Activated CD8-positive, alpha-beta T cell treated with anti-CD3 and anti-CD28 coated beads, Interleukin-2, amount 10 ng/mL, durations not matched to agents 7 days and 5 days (primary cell): Measurements from ENCODE around the gene SNRPE. TPM values are rescaled to one million over a fixed set of nuclear protein-coding genes. Genes with fewer than 3 reads are reported as not detected.
"Not testable (repeated sequence)": the region's sequence is repeated elsewhere in the genome, so short reads cannot be mapped to it uniquely, and the experiment has no call there.

Source experiments
- ATAC-seq: fragments of 150-1000 bp; cut with Tn5 transposase; one replicate; pipeline ENCODE4 v1.10.0; 2021; ENCODE audit warnings: moderate library complexity
- CTCF ChIA-PET: fragments of 350-600 bp; sonication (Branson Sonifier 250); formaldehyde crosslinking; loops from one replicate; lab custom pipeline; 2021; ENCODE audit warnings: antibody characterized with exemption; lab: Charles Lee
- POLR2A ChIA-PET: fragments of 350-600 bp; sonication (Branson Sonifier 250); formaldehyde crosslinking; loops from one replicate; lab custom pipeline; 2021; ENCODE audit warnings: antibody characterized with exemption; lab: Charles Lee
- DNase-seq: peaks from one replicate; pipeline ENCODE4 v3.0.0-alpha.2; 2020
- H3K27ac Mint-ChIP-seq: one replicate; pipeline ENCODE4 v1.8.0; 2021; ENCODE audit warnings: mild to moderate bottlenecking, mixed read lengths
- H3K27me3 Mint-ChIP-seq: one replicate; pipeline ENCODE4 v1.8.0; 2021; ENCODE audit warnings: low read depth, mixed read lengths
- H3K36me3 Mint-ChIP-seq: one replicate; pipeline ENCODE4 v1.8.0; 2021; ENCODE audit warnings: low read depth, mixed read lengths
- H3K4me1 Mint-ChIP-seq: one replicate; pipeline ENCODE4 v1.8.0; 2021; ENCODE audit warnings: low read depth, mixed read lengths
- H3K4me3 Mint-ChIP-seq: one replicate; pipeline ENCODE4 v1.8.0; 2021; ENCODE audit warnings: mild to moderate bottlenecking, mixed read lengths
- H3K9me3 Mint-ChIP-seq: one replicate; pipeline ENCODE4 v1.8.0; 2022; ENCODE audit warnings: mixed read lengths; ENCODE audit not compliant: insufficient read depth
- total RNA-seq, 2 experiments: library from RNA; stranded (reverse); gene quantifications; one replicate each; pipeline ENCODE4 v1.2.3, GENCODE V29; 2021

SNRPE gene
- total RNA-seq, 2 experiments from 2014 or later: 187 to 201 TPM

- no peak for ATAC-seq
- no peaks in the 10 kb centered on the region for H3K27me3 Mint-ChIP-seq
- H3K36me3 Mint-ChIP-seq: peaks cover 60% of the 10 kb centered on the region
- no peak overlapping the region for H3K4me3 Mint-ChIP-seq
- ChIA-PET POLR2A (no interaction called here), CTCF (no interaction called here)
- no peak overlapping the region for H3K27ac Mint-ChIP-seq
- no peak for DNase-seq
- H3K4me1 Mint-ChIP-seq: no peaks in the 10 kb centered on the region
- H3K9me3 Mint-ChIP-seq: no peaks in the 10 kb centered on the region
Observed at GRCh38 chr1:203843435-203843834, 18.0 kb upstream of the SNRPE start.

- POLR2A ChIA-PET, H3K27ac Mint-ChIP-seq, H3K27me3 Mint-ChIP-seq, DNase-seq, H3K4me1 Mint-ChIP-seq, ATAC-seq, H3K9me3 Mint-ChIP-seq, H3K4me3 Mint-ChIP-seq: not testable (repeated sequence)
- CTCF ChIA-PET: interaction anchor here (2.2 kb wide), 1 partner anchor 276 kb away, joined by 6 read pairs; no protein-coding TSS in a partner anchor
- peaks cover 38% of the 10 kb centered on the region for H3K36me3 Mint-ChIP-seq
Observed at GRCh38 chr1:203853112-203853511, 8.3 kb upstream of the SNRPE start.

GRCh38 chr1:203858055-203858454 lies 3.3 kb upstream of the SNRPE start:
- no peaks in the 10 kb centered on the region for H3K9me3 Mint-ChIP-seq
- H3K4me3 Mint-ChIP-seq: no peak overlapping the region
- peaks cover 25% of the 10 kb centered on the region for H3K36me3 Mint-ChIP-seq
- no peak for DNase-seq
- peaks cover 13% of the 10 kb centered on the region for H3K4me1 Mint-ChIP-seq
- CTCF ChIA-PET: interaction anchor here (0.8 to 7.7 kb wide), 7 partner anchors 8 to 305 kb away, joined by 3 to 71 read pairs (median 3); no protein-coding TSS in a partner anchor
- no peak overlapping the region for H3K27ac Mint-ChIP-seq
- POLR2A ChIA-PET: no interaction called here
- ATAC-seq: no peak
- H3K27me3 Mint-ChIP-seq: no peaks in the 10 kb centered on the region

- H3K9me3 Mint-ChIP-seq: no peaks in the 10 kb centered on the region
- CTCF ChIA-PET: interaction anchor here (1.3 to 7.7 kb wide), 4 partner anchors 12 to 270 kb away, joined by 3 to 71 read pairs (median 14); no protein-coding TSS in a partner anchor
- POLR2A ChIA-PET: interaction anchor here (0.6 kb wide), 1 partner anchor 582 kb away, joined by 3 read pairs; no protein-coding TSS in a partner anchor
- no peak for ATAC-seq
- H3K27me3 Mint-ChIP-seq: no peaks in the 10 kb centered on the region
- H3K27ac Mint-ChIP-seq: no peak overlapping the region
- H3K36me3 Mint-ChIP-seq: peaks cover 28% of the 10 kb centered on the region
- peaks cover 18% of the 10 kb centered on the region for H3K4me1 Mint-ChIP-seq
- DNase-seq: no peak
- no peak overlapping the region for H3K4me3 Mint-ChIP-seq
Observed at GRCh38 chr1:203858975-203859374, 2.4 kb upstream of the SNRPE start.

- peaks cover 18% of the 10 kb centered on the region for H3K4me1 Mint-ChIP-seq
- peaks cover 32% of the 10 kb centered on the region for H3K36me3 Mint-ChIP-seq
- peak overlapping the region; percentile 94 for H3K27ac Mint-ChIP-seq
- POLR2A ChIA-PET: no interaction called here
- CTCF ChIA-PET: interaction anchor here (1.0 to 7.7 kb wide), 7 partner anchors 9 to 946 kb away, joined by 3 to 71 read pairs (median 5); partner anchors contain the start of gene ATP2B4
- ATAC-seq (no peak), DNase-seq (no peak)
- no peaks in the 10 kb centered on the region for H3K27me3 Mint-ChIP-seq
- H3K9me3 Mint-ChIP-seq: no peaks in the 10 kb centered on the region
- H3K4me3 Mint-ChIP-seq: peak overlapping the region; percentile 96
Observed at GRCh38 chr1:203860396-203861025, 888 bp upstream of the SNRPE start.

GRCh38 chr1:203867802-203868201 lies 6.4 kb downstream of the SNRPE start:
- Mint-ChIP-seq H3K36me3 (peaks cover 47% of the 10 kb centered on the region), H3K27ac (no peak overlapping the region), H3K9me3 (no peaks in the 10 kb centered on the region), H3K4me1 (peaks cover 5% of the 10 kb centered on the region), H3K27me3 (no peaks in the 10 kb centered on the region), H3K4me3 (no peak overlapping the region)
- POLR2A ChIA-PET: no interaction called here
- no peak for ATAC-seq
- CTCF ChIA-PET: interaction anchor here (8.0 kb wide), 1 partner anchor 261 kb away, joined by 103 read pairs; no protein-coding TSS in a partner anchor
- DNase-seq: no peak

GRCh38 chr1:203870245-203870644 lies 8.8 kb downstream of the SNRPE start:
- Mint-ChIP-seq H3K9me3 (no peaks in the 10 kb centered on the region), H3K27ac (no peak overlapping the region), H3K4me1 (no peaks in the 10 kb centered on the region), H3K27me3 (no peaks in the 10 kb centered on the region), H3K36me3 (peaks cover 44% of the 10 kb centered on the region), H3K4me3 (no peak overlapping the region)
- DNase-seq: no peak
- POLR2A ChIA-PET: interaction anchor here (1.5 kb wide), 1 partner anchor 259 kb away, joined by 3 read pairs; no protein-coding TSS in a partner anchor
- no peak for ATAC-seq
- CTCF ChIA-PET: interaction anchor here (0.9 to 8.0 kb wide), 6 partner anchors 8 to 493 kb away, joined by 3 to 103 read pairs (median 11); partner anchors contain the start of gene SNRPE

- no peaks in the 10 kb centered on the region for H3K4me1 Mint-ChIP-seq
- H3K27ac Mint-ChIP-seq: no peak overlapping the region
- ATAC-seq: peak; percentile 78
- peaks cover 36% of the 10 kb centered on the region for H3K36me3 Mint-ChIP-seq
- no peak overlapping the region for H3K4me3 Mint-ChIP-seq
- peak; percentile 50 for DNase-seq
- no peaks in the 10 kb centered on the region for H3K9me3 Mint-ChIP-seq
- ChIA-PET POLR2A (no interaction called here), CTCF (interaction anchor here (0.7 to 8.0 kb wide), 15 partner anchors 9 to 492 kb away, joined by 3 to 103 read pairs (median 4); partner anchors contain the start of gene SNRPE)
- H3K27me3 Mint-ChIP-seq: no peaks in the 10 kb centered on the region
Observed at GRCh38 chr1:203871114-203871880, 9.9 kb downstream of the SNRPE start.

- H3K9me3 Mint-ChIP-seq: no peaks in the 10 kb centered on the region
- H3K4me1 Mint-ChIP-seq: no peaks in the 10 kb centered on the region
- ChIA-PET CTCF (interaction anchor here (2.0 to 8.0 kb wide), 4 partner anchors 11 to 630 kb away, joined by 4 to 103 read pairs (median 19); partner anchors contain the start of gene SNRPE), POLR2A (interaction anchor here (0.8 to 1.2 kb wide), 2 partner anchors 9 to 61 kb away, joined by 4 read pairs; no protein-coding TSS in a partner anchor)
- H3K27me3 Mint-ChIP-seq: no peaks in the 10 kb centered on the region
- H3K27ac Mint-ChIP-seq: no peak overlapping the region
- DNase-seq: no peak
- H3K4me3 Mint-ChIP-seq: no peak overlapping the region
- H3K36me3 Mint-ChIP-seq: peaks cover 32% of the 10 kb centered on the region
- no peak for ATAC-seq
Observed at GRCh38 chr1:203873094-203873493, 11.7 kb downstream of the SNRPE start.

- no peak for DNase-seq
- ChIA-PET POLR2A (no interaction called here), CTCF (no interaction called here)
- no peaks in the 10 kb centered on the region for H3K4me1 Mint-ChIP-seq
- H3K27me3 Mint-ChIP-seq: no peaks in the 10 kb centered on the region
- no peak overlapping the region for H3K4me3 Mint-ChIP-seq
- ATAC-seq: no peak
- H3K9me3 Mint-ChIP-seq: no peaks in the 10 kb centered on the region
- H3K27ac Mint-ChIP-seq: no peak overlapping the region
- H3K36me3 Mint-ChIP-seq: peaks cover 22% of the 10 kb centered on the region
Observed at GRCh38 chr1:203878422-203878821, 17.0 kb downstream of the SNRPE start.

- Mint-ChIP-seq H3K36me3 (peaks cover 15% of the 10 kb centered on the region), H3K4me1 (no peaks in the 10 kb centered on the region), H3K27me3 (no peaks in the 10 kb centered on the region), H3K27ac (no peak overlapping the region), H3K4me3 (no peak overlapping the region), H3K9me3 (no peaks in the 10 kb centered on the region)
- ChIA-PET POLR2A (no interaction called here), CTCF (interaction anchor here (0.8 to 1.2 kb wide), 3 partner anchors 9 to 248 kb away, joined by 4 read pairs; no protein-coding TSS in a partner anchor)
- ATAC-seq (no peak), DNase-seq (no peak)
Observed at GRCh38 chr1:203880606-203881005, 19.2 kb downstream of the SNRPE start.
